LNCAP (cell line): ENCODE data around the gene DCTD.

Experiments used
- TF ChIP-seq, protein P1 (sequence below): fragments of 450-650 bp; IDR thresholded peaks from 2 replicates; pipeline ENCODE4 v1.5.1; 2017; ENCODE audit warnings: mild to moderate bottlenecking

DCTD gene

DNA sequence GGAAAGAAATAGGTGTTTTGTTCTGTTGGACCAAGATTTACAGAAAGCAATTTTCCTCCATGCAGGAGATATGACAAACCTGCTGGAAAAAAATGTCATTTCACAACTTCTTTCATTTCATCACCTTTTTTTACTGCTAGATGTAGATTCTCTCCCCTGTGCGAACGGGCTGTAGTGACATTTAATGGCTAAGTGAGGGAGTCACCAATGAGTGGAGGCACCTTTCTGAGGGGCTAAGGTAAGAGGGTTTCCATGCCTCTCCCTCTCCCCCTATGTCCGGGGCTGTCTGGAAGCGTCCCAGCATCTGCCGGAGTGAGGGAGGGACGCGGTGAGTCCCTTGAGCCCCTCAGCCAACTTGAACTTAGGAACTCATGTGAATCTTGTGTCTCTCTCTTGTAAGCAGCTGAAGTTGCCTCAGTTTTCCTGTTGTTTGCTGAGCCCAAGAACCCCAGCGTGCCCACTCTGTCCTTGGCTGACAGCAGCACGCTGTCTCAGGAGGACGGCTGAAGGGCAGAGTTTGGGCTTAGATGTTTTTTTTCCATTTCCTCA, 42.3 kb downstream of the DCTD start:
- TF ChIP-seq, protein P1, sequence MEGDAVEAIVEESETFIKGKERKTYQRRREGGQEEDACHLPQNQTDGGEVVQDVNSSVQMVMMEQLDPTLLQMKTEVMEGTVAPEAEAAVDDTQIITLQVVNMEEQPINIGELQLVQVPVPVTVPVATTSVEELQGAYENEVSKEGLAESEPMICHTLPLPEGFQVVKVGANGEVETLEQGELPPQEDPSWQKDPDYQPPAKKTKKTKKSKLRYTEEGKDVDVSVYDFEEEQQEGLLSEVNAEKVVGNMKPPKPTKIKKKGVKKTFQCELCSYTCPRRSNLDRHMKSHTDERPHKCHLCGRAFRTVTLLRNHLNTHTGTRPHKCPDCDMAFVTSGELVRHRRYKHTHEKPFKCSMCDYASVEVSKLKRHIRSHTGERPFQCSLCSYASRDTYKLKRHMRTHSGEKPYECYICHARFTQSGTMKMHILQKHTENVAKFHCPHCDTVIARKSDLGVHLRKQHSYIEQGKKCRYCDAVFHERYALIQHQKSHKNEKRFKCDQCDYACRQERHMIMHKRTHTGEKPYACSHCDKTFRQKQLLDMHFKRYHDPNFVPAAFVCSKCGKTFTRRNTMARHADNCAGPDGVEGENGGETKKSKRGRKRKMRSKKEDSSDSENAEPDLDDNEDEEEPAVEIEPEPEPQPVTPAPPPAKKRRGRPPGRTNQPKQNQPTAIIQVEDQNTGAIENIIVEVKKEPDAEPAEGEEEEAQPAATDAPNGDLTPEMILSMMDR, result no peak

- TF ChIP-seq, protein P1, result no peak
Observed at GRCh38 chr4:182874304-182874751, 42.9 kb downstream of the DCTD start.

DNA sequence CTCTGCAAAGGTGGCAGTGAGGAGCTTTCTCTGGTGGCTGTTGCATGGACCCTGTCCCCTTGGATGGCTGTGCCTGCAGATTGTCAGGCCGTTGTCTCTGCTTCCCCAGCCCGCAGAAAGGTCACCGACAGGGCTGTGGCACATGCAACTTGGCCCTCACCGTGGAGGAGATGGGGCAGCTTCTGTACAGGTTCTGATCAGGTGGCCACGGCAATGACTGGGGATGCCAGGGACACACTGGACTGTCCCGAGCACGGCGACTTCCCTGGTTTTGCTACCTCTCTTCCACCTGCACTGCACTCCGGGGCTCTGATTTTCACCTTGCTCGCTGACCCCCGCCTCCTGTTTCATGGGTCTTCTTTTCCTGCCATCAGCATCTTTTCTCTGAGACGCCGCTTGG, 43.5 kb downstream of the DCTD start:
- TF ChIP-seq, protein P1, result no peak

GRCh38 chr4:182873289-182873688, 43.9 kb downstream of the DCTD start:
- TF ChIP-seq, protein P1, result no peak

- TF ChIP-seq, protein P1, result no peak
Observed at GRCh38 chr4:182872886-182873285, 44.3 kb downstream of the DCTD start.

DNA sequence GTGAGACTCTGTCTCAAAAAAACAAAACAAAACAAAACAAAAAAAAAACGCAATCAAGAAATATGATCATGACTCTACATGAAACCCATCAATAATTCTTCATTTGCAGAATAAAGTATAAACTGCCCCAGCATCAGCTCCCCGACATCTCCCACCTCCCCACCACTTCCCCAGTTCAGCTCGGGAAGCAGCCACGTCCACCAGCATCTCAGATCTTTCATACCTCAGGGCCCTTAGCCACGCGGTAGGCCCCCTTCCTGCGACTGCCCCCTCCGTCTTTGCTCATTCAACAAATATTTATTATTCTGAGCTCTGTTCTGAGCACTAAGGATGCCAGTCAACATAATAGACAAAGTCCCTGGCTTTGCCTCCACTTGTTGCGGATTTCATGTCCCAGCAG, 45.6 kb downstream of the DCTD start:
- TF ChIP-seq, protein P1, result no peak

GRCh38 chr4:182869697-182870096, 47.5 kb downstream of the DCTD start:
- TF ChIP-seq, protein P1, result no peak

GRCh38 chr4:182866746-182867145, 50.4 kb downstream of the DCTD start:
- TF ChIP-seq, protein P1, result no peak
